HEK293 (cell line): ENCODE measurements around the gene RPGRIP1L.

Experiments used
- CTCF ChIP-seq: fragments of 450-650 bp; formaldehyde crosslinking; IDR thresholded peaks from 2 replicates; pipeline ENCODE4 v1.5.1; 2016; ENCODE audit warnings: missing biosample characterization, missing genetic modification characterization
- PBX3 ChIP-seq: sonication (generic); formaldehyde crosslinking; IDR thresholded peaks from 2 replicates; pipeline ENCODE4 v1.8.1; 2022; ENCODE audit warnings: mild to moderate bottlenecking, moderate library complexity, missing genetic modification reagents
- TRIM28 ChIP-seq: IDR thresholded peaks from 2 replicates; pipeline ENCODE4 v1.6.1; 2011; ENCODE audit warnings: low read length, control low read depth, borderline replicate concordance
- ZBTB7A ChIP-seq: fragments of 450-650 bp; formaldehyde crosslinking; IDR thresholded peaks from 2 replicates; pipeline ENCODE4 v1.5.1; 2016; ENCODE audit warnings: low read depth, missing biosample characterization, missing genetic modification characterization
- ZNF473 ChIP-seq: fragments of 450-650 bp; formaldehyde crosslinking; IDR thresholded peaks from 2 replicates; pipeline ENCODE4 v1.5.1; 2017; ENCODE audit warnings: missing biosample characterization, missing genetic modification characterization

GRCh38 chr16:53600126-53600525 lies 103.5 kb downstream of the RPGRIP1L start:
- no peak for TF ChIP-seq CTCF (tag by site-specific recombination)
- TF ChIP-seq ZNF473 (tag by site-specific recombination), result no peak
- TF ChIP-seq ZBTB7A (tag by site-specific recombination), result no peak
- TF ChIP-seq TRIM28, result no peak
- TF ChIP-seq PBX3 (CRISPR knock-in tag), result no peak
